GM12878 (cell line): ENCODE results near the gene KRTAP21-2. TPM values are rescaled to one million over a fixed set of nuclear protein-coding genes. Genes with fewer than 3 reads are reported as not detected.

Experiments used
- CEBPZ ChIP-seq: fragments of 150-350 bp; IDR thresholded peaks from 2 replicates; pipeline ENCODE4 v1.6.1; 2016; ENCODE audit warnings: low read depth, low read length
- E2F4 ChIP-seq: IDR thresholded peaks from 2 replicates; pipeline ENCODE4 v1.6.1; 2012; ENCODE audit warnings: low read depth, low read length, improper control_type of control experiment
- GABPA ChIP-seq: IDR thresholded peaks from 2 replicates; pipeline ENCODE4 v1.6.1; 2014; ENCODE audit warnings: antibody characterized with exemption, low read depth, mild to moderate bottlenecking, inconsistent platforms
- GATAD2B ChIP-seq: fragments of 450-650 bp; conservative IDR thresholded peaks from 2 replicates; pipeline ENCODE4 v1.6.1; 2017; ENCODE audit warnings: low read depth, mild to moderate bottlenecking, moderate library complexity
- HDAC2 ChIP-seq: fragments of 200-600 bp; sonication (generic); IDR thresholded peaks from 2 replicates; pipeline ENCODE4 v1.6.1; 2017
- LARP7 ChIP-seq: fragments of 450-650 bp; IDR thresholded peaks from 2 replicates; pipeline ENCODE4 v1.6.1; 2017; ENCODE audit warnings: mild to moderate bottlenecking
- NFIC ChIP-seq: IDR thresholded peaks from 2 replicates; pipeline ENCODE4 v1.6.1; 2012; ENCODE audit warnings: low read depth, mild to moderate bottlenecking, inconsistent platforms, low read length, moderate library complexity
- RELB ChIP-seq: fragments of 450-650 bp; IDR thresholded peaks from 2 replicates; pipeline ENCODE4 v1.6.1; 2017; ENCODE audit warnings: low read depth, mild to moderate bottlenecking, moderate library complexity
- SMC3 ChIP-seq: IDR thresholded peaks from 2 replicates; pipeline ENCODE4 v1.6.1; 2011; ENCODE audit warnings: low read length, improper control_type of control experiment, borderline replicate concordance
- YBX1 ChIP-seq: fragments of 450-650 bp; IDR thresholded peaks from 2 replicates; pipeline ENCODE4 v1.6.1; 2016; ENCODE audit warnings: antibody characterized with exemption
- ZNF687 ChIP-seq: fragments of 450-650 bp; IDR thresholded peaks from 2 replicates; pipeline ENCODE4 v1.6.1; 2017; ENCODE audit warnings: mild to moderate bottlenecking, moderate library complexity
- ZZZ3 ChIP-seq: IDR thresholded peaks from 2 replicates; pipeline ENCODE4 v1.6.1; 2011; ENCODE audit warnings: low read depth; ENCODE audit not compliant: control insufficient read depth, insufficient read length
- polyA plus RNA-seq, 11 experiments: library from polyadenylated mRNA; depleted of rRNA in 4 of 11; unstranded in 6 of 11; stranded (reverse) in 5 of 11; fragments of >200 nt; fragmentation: Nextera tagmentation in 4 of 11; fragmentation: Illumina TruSeq in 1 of 11; extraction: Ambion mirVana in 4 of 11; extraction: Trizol in 1 of 11; gene quantifications; 1 replicate in 1 of 11; 2 replicates in 10 of 11; pipeline versions ENCODE4 v1.2.1 to v1.2.3, GENCODE V29; 2011 to 2016; ENCODE audit warnings: inconsistent platforms in 2 of 11, missing spikeins in 2 of 11, low read depth in 1 of 11
- total RNA-seq, 4 experiments: library from RNA; depleted of rRNA in 3 of 4; stranded (reverse); fragments of >200 nt in 3 of 4; fragmentation: Illumina TruSeq in 1 of 4; extraction: Trizol in 1 of 4; gene quantifications; 2 replicates each; pipeline versions ENCODE4 v1.2.1 to v1.2.3, GENCODE V29; 2013 to 2021
- TF ChIP-seq, protein P1 (sequence below): fragments of 450-650 bp; IDR thresholded peaks from 2 replicates; pipeline ENCODE4 v1.6.1; 2016; ENCODE audit warnings: mild to moderate bottlenecking
- TF ChIP-seq, protein P2 (sequence below): IDR thresholded peaks from 2 replicates; pipeline ENCODE4 v1.6.1; 2011; ENCODE audit warnings: borderline replicate concordance, low read depth, mild to moderate bottlenecking, moderate library complexity, mixed read lengths, low read length; ENCODE audit not compliant: insufficient read depth; ENCODE audit errors: extremely low read length

The KRTAP21-2 gene
- total and polyA plus RNA-seq, 10 of the 15 experiments (the other 5 are each of a cell fraction or from before 2014, with no cell fraction given), result not detected

GRCh38 chr21:30718239-30718909 lies 28.7 kb downstream of the KRTAP21-2 start, which contains the start of gene KRTAP21-3 (continued):
- TF ChIP-seq GABPA (no peak), YBX1 (no peak), GATAD2B (no peak), CEBPZ (no peak), E2F4 (no peak), ZNF687 (no peak), SMC3 (no peak), RELB (peak; percentile 64; the same call in 1 of the 2 replicates), NFIC (peak; percentile 50; the same call in 1 of the 2 replicates), LARP7 (no peak), ZZZ3 (no peak), HDAC2 (no peak)
- TF ChIP-seq, protein P1, sequence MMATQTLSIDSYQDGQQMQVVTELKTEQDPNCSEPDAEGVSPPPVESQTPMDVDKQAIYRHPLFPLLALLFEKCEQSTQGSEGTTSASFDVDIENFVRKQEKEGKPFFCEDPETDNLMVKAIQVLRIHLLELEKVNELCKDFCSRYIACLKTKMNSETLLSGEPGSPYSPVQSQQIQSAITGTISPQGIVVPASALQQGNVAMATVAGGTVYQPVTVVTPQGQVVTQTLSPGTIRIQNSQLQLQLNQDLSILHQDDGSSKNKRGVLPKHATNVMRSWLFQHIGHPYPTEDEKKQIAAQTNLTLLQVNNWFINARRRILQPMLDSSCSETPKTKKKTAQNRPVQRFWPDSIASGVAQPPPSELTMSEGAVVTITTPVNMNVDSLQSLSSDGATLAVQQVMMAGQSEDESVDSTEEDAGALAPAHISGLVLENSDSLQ, result no peak
- TF ChIP-seq, protein P2, sequence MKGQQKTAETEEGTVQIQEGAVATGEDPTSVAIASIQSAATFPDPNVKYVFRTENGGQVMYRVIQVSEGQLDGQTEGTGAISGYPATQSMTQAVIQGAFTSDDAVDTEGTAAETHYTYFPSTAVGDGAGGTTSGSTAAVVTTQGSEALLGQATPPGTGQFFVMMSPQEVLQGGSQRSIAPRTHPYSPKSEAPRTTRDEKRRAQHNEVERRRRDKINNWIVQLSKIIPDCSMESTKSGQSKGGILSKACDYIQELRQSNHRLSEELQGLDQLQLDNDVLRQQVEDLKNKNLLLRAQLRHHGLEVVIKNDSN, result no peak
